Stimulated activated CD4-positive, alpha-beta T cell treated with anti-CD3 and anti-CD28 coated beads, Interleukin-12 subunit alpha, Interleukin-12 subunit beta, amount 100 ng/mL, for 24 hours (primary cell): Measurements from ENCODE around the gene TBL2.
"Not testable (repeated sequence)": the region's sequence is repeated elsewhere in the genome, so short reads cannot be mapped to it uniquely, and the experiment has no call there.

Experiments
- DNase-seq, 2 experiments: peaks; one replicate each; pipeline ENCODE4 v3.0.0-alpha.2; 2020; ENCODE audit warnings: low read depth in 2 of 2

The TBL2 gene

DNA sequence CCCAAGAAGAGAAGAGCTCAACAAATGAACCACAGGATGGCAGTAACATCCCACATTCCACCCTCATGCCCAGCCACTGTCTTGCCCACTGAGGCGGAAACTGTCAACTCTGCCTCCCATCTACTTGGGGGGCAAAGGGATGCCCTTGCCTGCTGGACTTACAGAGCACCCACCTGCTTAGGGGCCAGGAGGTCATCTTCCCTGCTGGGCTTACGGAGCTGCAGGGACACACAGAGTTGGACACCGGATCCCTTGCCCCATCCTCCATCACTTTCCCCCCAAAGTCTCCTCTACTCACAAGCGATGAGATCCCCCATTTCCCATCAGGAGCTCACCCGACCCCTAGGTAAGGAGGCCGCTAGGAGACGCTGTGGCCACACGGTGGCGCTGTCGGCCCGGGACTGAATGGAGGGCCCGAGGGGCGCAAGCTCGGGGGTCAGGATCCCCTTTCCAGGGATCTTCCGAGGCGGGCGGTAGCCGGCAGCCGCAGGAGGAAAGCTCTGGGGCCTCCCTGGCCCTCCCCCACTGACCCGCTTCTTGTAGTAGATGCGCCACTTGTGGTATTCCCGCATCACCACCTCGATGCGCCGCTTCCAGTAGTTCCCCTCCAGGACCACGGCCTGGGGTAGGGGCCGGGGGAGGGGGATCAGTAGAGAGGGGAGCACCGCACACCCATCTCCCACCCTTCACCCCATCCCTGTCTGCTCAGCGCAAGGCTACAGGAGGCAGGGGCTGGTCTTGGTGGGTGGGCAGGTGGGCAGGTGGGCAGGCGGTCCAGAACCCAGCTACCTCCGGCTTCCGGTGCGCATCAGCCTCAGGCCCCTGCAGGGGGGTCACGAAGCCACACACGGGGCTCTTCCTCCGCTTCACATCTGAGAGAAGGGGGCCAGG lies 28.7 kb upstream of the TBL2 start:
- peak; percentile 26 to 52 for DNase-seq

DNA sequence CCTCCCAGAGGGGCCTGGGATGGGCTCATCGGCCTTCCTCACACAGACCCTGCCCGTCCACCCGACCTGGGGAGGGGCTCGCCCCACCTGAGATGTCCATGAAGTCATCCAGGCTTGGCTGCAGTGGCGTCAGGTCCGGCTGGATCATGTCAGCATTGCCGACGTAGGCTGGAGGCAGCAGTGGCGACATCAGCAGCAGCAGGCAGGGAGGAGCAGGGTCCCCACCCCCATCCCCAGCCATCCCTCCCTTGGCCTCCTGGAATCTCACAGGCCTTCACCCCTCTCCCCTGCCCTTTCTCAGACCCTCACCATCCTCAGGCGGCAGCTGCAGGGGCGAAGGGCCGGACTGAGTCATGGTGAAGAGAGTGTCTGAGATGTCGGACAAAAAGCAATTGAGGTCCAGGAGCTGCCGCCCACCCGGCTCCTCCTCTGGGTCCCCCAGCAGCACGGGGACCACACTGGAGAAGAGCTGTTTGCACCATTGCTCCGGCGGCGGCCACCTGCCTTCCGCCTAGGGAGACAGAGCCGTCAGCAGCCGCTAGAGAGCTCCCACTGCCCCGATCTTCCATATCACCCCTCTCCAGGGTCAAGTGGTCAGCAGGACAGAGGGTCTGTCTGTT lies 27.3 kb upstream of the TBL2 start:
- DNase-seq = no peak

DNA sequence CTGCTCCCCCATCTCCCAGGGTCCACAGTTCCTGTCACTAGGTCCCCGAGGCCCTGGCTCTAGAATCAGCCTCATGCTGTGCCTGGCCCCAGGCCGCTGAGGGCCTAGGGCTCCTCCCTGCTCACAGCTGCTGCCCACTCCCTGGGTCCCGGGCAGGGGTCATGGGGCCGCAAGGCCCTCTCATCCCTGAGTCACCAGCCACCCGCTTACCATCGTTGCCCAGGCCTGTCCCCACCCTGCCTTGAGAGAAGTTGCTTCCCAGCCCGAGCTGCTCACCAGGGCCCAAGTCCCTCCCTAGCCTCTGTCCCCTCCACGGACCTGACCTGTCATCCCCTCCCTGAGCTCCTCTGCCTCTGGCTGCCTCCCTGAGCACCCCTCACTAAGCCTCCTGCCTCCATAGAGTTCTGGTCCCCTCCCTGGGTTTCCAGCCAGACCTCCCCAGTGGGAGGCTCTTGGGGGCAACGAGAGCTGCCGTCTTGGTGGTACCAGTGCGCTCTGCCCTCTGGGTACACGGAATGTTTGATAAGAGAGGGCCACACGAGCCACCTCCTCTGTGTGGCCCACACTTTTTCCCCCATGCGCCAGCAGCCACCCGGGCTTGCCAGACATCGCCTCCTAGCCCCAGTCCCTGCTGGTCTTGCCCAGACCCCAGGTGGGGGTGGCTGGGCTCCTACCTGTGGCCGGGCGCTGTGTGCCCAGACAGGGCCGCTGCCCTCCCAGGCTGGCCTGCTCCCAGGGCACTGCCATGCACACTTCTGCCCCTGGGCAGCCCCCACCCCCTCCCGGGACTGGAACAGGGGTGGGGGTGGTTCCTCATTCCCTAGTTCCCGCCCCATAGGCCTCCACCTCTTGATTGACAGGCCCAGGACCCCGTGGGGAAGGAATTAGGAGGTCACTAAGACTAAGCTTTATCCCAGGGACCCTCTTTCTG lies 24.6 kb upstream of the TBL2 start:
- DNase-seq = no peak

DNA sequence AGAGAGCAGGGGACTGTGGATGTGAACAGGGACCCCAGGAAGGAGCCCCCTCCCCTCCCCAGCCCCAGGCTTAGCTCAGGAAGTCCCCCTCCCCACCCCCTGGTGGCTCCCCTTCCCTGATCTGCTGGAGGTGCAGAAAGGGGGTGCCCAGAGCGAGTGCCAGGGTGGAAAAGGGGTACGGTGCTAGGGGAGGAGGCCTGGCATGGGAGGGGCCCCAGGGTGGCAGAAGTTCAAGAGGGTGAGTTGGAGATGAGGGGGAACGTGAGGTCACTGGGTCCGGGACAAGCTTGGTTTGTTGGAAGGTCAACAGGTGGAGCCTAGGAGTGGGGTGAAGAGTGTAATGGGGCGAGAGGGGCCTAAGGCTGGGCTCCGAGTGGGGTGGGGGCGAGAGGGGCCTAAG lies 21.5 kb upstream of the TBL2 start:
- no peak for DNase-seq

DNA sequence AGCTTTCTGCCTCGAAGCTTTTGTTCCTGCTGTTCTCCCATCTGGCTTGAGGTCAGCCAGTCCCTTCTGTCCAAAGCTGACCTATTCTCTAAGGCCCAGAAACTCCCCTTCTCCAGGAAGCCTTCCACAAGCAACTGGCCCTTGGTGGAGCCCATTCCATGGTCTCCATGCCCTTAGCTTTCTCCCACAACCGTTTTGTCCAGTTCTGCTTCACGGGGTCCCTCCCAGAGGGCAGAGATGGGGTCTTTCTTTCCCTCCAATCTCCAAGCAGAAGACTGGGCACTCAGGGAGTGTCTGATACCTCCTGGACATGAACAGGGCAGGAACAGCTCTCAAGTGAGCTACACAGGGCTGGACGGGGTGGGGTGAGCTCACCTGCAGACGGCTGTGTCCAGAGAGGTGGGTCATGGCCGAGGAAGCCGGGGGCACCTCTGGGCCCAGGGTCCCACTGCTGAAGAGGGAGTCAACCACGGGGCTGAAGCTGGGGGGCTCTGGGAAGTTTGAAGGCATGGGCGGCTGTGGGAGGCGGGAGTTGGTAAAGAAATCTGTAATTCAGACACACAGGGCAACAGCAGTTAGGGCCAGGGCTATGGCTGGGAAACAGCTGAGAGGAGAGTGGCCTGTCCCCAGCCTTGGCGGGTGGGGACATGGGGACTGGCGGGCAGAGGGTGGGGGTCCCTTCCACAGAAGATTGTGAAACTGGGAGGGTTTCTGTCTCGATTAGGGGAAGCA lies 20.9 kb upstream of the TBL2 start:
- DNase-seq = no peak

DNA sequence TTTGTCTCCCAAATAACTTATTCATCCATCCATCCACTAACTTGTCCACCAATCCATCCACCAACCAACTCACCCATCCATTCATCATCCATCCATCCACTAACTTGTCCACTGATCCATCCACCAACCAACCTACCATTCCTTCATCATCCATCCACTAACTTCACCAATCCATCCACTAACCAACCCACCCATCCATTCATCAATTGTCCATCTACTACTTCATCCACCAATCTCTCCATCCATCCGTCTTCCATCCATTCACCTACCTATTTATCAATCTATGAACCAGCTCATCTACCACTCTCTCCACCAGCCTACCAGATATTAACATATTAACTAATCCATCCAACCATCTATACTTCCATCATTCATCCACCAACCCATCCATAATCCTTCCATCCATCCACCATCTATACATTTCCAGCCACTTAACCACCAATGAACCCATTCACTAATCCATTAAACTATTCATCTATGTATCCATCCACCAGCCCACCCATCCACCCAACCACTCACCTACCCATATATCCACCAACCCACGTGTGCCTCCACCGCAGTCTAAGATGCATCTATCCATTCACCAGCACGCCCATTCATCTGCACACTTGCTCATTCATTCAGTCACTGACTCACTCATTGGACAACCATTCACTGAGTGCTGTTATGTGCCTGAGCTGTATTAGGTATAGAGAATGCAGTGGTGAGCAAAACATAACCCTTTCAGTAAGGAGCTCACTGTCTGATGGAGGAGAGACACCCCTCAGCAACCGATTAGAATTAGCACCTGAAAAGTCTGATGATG lies 19.8 kb upstream of the TBL2 start:
- DNase-seq = no peak

DNA sequence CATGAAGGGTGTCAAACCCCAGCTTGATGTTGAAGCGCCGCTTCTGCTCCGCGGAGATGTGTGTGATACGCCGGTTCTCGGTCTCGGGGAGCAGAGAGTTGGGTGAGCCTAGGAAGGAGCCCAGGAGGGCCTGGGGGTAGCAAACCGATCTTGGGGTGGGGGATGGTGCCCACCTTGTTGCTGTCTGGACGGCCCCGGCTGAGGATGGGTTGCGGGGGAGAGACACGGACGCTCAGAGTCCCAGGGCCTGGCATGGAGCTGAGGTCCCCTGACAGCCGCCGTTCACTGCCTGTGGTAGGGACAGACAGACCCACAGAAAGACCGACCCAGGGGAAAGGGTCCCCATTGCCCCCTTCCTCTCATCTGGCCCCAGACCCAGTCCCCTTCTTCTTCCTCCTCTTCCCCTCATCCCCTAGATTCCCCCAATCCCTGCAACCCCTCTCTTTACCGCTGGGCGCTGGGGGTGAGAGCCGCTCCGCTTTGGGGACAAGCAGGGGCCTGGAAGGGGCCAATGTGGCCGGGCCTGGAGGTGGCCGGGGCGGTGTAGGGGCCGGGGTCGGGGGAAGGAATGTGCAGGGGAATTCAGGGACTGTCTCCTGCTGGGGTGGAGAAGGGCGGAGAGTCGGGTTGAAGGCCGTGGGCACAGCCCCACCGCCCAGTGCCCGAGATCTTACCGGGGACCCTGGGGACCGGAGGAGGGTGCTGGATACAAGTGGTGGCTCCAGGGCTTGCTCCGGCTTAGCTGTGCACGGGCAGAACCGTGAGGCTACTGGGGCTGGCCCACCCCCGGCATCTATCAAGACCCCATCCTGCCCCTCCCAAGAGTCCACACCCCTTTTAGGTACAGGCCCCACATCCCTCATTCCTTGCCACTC lies 18.0 kb upstream of the TBL2 start:
- DNase-seq = no peak

DNA sequence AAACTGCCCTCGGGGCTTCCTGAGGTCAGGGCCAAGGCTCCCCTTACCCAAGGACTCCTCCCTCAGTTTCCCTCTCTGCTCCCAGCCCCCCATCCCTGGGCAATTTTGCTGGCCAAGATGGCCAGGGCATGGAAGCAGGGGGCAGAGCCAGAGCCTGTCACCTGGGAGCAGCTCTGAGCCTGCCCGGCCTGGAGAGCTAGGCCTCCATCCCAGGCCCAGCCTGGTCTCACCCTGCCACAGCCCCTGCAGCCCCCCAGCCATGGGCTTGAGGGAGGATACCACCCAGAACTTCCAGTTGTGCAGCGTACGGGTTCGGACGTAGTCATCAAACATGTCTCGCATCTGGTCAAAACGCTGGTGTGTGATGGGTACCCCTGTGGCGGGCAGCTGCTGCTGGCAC lies 17.0 kb upstream of the TBL2 start:
- DNase-seq = no peak

DNA sequence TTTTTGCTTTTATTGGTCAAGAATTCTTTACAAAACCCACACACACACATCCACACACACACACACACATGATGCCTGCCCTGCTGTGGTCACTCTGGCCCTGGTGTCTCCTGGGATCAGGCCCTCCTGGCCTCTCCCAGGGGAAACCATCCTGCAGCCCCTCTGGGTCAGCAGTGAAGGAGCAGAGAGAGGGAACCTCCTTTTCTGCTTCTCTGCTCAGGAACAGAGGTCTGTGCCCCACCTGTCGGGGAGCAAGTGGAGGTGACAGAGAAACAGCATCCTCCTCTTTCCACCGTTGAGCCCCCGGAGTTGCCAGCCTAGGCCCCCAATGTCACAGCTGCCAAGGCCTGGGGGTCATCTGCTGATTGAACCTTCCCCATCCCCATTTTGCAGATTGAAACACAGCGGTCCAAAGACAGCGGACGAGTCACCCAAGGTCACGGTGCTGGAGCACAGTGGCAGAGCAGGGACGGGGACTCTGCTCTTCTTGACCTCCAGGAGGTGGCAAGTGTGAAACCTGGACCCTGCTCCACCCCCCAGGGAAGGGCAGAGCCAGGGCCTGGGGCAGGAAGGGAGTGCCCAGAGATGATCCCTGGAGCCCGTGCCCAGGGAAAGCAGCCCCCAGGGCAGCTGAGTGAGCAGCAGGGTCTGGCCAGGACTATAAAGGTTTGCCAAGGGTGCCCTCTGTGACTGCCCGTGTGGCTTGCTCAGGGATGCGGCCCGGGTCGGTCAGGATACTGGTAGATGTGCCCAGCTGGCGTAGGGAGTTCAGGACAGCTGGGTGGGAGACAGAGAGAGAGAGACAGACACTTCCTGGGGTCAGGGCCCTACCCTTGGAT lies 15.0 kb upstream of the TBL2 start:
- no peak for DNase-seq

DNA sequence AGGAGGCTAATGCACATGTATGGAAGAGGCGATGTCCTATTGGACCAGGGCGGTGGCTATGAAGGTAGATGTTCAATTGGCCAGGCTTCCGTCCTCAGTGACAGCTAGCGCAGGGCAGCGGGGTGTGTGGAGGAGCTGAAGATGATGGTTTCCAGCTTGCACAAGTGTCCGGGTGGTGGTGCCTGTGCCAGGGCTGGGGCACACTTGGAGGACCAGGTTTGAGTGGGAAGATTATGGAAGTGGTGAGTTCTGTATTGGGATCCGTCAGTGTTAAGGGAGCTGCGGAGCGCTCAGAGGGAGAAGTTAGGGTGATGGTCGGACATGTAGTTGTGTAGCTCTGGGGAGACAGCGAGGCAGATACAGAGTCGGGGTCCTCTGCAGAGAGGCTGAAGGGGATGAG lies 8.5 kb upstream of the TBL2 start:
- no peak for DNase-seq

DNA sequence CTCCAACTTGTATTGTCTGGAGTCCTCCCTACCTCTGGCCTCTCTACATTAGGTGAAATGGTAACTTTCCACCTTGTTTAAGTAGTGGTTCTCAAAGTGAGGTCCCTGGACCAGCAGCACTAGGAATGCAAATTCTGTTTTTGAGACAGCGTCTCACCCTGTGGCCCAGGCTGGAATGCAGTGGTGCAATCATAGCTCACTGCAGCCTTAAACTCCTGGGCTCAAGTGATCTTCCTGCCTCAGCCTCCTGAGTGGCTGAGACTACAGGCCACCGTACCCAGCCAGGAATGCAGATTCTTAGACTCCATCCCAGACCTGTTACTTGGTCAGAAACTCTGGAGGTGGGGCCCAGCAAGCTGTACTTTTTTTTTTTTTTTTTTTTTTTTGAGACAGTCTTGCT lies 6.8 kb upstream of the TBL2 start:
- no peak for DNase-seq

DNA sequence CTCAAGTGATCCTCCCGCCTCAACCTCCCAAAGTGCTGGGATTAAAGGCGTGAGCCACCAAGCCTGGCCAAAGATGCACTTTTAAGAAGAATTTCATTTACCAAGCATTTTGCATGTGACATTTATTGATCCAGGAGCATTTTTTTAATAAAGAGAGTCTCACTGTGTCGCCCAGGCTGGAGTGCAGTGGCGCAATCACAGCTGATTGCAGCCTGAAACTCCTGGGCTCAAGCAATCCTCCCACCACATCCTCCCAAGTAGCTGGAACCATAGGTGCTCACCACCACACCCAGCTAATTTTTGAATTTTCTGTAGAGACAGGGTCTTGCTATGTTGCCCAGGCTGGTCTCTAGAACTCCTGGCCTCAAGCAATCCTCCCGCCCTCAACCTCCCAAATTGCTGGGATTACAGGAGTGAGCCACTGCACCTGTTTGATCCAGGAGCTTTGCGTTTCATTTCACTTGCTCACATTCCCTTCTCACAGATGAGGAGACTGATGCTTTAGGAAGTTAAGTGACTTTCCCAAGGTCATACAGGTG lies 4.4 kb upstream of the TBL2 start:
- no peak for DNase-seq

DNA sequence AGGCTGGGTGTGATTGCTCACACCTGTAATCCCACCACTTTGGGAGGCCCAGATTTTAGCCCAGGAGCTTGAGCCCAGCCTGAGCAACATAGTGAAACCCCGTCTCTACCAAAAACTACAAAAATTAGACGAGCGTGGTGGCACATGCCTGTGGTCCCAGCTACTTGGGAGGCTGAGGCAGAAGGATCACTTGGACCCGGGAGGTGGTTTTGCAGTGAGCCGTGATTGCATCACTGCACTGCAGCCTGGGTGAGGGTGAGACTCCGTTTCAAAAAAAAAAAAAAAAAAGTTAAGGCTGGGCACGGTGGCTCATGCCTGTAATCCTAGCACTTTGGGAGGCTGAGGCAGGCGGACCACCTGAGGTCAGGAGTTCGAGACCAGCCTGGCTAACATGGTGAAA lies 2.6 kb upstream of the TBL2 start:
- not testable (repeated sequence) for DNase-seq

DNA sequence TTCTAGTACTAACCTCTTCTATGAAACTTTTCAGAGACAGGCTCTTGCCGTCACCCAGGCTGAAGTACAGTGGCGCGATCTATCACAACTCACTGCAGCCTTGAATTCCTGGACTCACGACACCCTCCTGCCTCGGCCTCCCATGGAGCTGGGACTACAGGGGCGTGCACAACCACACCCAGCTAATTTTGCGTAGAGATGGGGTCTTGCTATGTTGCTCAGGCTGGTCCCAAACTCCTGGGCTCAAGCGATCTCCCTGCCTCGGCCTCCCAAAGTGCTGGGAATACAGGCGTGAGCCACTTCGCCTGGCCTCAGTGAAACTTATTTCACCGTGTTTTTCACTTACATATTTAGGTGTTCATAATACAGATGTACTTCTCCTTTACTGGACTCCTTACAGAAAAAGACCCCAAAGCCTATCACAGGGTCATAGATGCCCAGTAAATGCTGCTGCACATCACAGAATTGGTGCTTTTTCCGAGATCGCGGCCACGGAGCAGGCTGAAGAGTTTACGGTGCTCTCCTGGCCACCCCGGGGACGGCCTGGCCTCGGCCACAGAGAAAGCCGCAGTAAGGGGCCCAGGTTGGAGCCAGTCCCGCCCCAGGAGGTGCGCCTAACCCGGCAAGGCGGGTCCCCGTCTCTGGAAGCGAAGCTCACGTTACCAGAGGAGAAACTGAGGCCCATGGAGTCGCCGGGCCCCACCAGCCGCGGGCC lies 595 bp downstream of the TBL2 start:
- DNase-seq = no peak

DNA sequence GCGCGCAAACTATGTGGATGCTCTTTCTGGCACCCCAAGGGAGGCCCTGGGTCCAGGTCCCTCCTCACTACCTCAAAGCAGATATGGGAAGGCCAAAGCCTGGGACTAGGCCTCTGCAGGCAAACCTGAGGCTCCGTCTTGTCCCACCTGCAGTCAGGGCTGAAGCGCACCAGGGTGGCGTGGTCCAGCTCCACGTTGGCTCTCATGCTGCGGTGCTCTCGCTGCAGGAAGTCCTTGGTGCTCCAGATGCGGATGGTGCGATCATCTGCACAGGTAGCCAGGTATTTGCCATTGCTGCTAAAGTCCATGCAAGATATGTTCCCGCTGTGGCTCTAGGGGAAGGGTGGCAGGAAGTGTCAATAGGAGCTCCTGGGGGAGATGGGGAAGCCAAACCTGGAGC lies 4.6 kb downstream of the TBL2 start:
- DNase-seq = no peak

DNA sequence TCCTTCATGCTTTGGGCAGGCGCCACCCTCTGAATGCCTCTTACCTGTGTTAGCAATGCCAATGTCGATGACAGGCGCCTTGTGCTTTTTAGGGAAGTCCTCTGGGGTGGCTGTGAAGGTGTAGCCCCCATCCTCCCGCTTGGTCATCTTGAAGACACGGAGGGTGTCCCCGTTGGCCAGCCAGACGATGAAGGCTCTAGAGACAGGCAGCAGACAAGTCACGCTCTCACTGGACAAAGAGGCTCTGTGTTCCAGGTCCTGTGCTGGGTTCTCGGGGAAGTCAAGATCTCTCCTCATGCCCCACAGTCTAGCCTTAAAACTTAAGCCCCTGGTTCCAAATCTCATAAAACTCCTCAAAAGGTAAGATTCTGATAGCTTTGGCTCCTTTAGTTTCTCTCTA lies 5.1 kb downstream of the TBL2 start:
- no peak for DNase-seq

DNA sequence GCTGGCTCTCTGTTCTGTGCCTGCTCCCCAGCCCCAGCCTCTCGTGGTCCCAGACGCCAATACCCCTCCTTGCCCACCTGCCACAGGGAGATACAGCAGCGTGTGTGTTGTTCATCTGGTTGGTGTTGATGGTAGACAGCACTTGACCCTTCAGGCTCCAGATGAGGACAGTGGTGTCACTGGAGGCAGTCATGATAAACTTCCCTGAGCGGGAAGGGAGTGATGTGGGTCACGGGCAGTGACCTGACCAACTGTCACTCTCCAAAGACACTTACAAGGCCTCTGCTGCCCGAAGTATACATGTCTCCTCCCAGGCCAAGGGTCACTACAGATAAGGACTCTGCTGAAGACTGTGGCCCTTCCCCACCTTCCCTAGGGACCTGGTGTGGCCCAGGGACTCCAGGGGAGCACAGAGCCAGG lies 5.6 kb downstream of the TBL2 start:
- no peak for DNase-seq

DNA sequence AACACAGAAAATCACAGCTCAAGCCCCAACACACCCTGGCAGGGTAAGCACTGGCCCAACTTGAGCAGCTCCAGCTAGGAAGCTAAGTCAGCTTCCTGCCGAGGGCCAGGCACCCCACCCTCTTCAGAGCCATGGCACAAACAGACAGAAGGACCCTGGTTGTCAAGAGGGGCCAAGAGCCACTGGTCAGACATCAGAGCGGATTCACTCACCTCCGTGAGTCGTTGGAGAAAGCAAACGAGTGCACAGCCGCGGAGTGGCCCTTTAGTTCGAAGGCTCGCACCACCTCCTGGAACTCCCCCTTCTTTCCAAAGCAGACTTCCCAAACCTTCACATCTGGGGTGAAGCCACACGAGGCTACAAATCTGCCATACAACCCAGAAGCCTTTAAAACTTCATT lies 7.4 kb downstream of the TBL2 start:
- no peak for DNase-seq
